Stimulated activated CD8-positive, alpha-beta memory T cell treated with anti-CD3 and anti-CD28 coated beads, Interleukin-2, amount 100 ng/mL, for 48 hours (primary cell): ENCODE results near the gene EXOC4.

Experiments used
- DNase-seq, 2 donors: peaks; one replicate each; pipeline ENCODE4 v3.0.0-alpha.2; 2020; ENCODE audit warnings: low read depth in 2 of 2

The EXOC4 gene

GRCh38 chr7:133934977-133935330 lies 682.1 kb downstream of the EXOC4 start:
- DNase-seq = no peak

- no peak for DNase-seq
These were observed 683.2 kb downstream of the EXOC4 start for GRCh38 chr7:133936074-133936473.

- no peak for DNase-seq
These were observed 684.9 kb downstream of the EXOC4 start for GRCh38 chr7:133937786-133938185.

GRCh38 chr7:133940368-133940767 lies 687.5 kb downstream of the EXOC4 start:
- no peak for DNase-seq

- DNase-seq = no peak
These were observed 688.6 kb downstream of the EXOC4 start for GRCh38 chr7:133941496-133941895.

- DNase-seq = no peak
These were observed 692.6 kb downstream of the EXOC4 start for GRCh38 chr7:133945497-133945896.

- no peak for DNase-seq
These were observed 694.8 kb downstream of the EXOC4 start for GRCh38 chr7:133947458-133948254.

- DNase-seq = no peak
These were observed 695.7 kb downstream of the EXOC4 start for GRCh38 chr7:133948588-133948987.

- DNase-seq = no peak
These were observed 698.0 kb downstream of the EXOC4 start for GRCh38 chr7:133950855-133951254.

GRCh38 chr7:133955208-133955607 lies 702.3 kb downstream of the EXOC4 start:
- no peak for DNase-seq

GRCh38 chr7:133957845-133958244 lies 705.0 kb downstream of the EXOC4 start:
- no peak for DNase-seq

GRCh38 chr7:133958822-133959221 lies 705.9 kb downstream of the EXOC4 start:
- DNase-seq = no peak

- no peak for DNase-seq
These were observed 706.6 kb downstream of the EXOC4 start for GRCh38 chr7:133959505-133959904.

GRCh38 chr7:133961724-133962123 lies 708.8 kb downstream of the EXOC4 start:
- no peak for DNase-seq

GRCh38 chr7:133962646-133963045 lies 709.8 kb downstream of the EXOC4 start:
- DNase-seq = no peak

GRCh38 chr7:133963629-133964028 lies 710.8 kb downstream of the EXOC4 start:
- no peak for DNase-seq

GRCh38 chr7:133971625-133972024 lies 718.7 kb downstream of the EXOC4 start:
- DNase-seq = no peak

GRCh38 chr7:133973710-133974109 lies 720.8 kb downstream of the EXOC4 start:
- no peak for DNase-seq

- DNase-seq = no peak
These were observed 722.3 kb downstream of the EXOC4 start for GRCh38 chr7:133975130-133975529.

- no peak for DNase-seq
These were observed 723.3 kb downstream of the EXOC4 start for GRCh38 chr7:133976140-133976539.

- DNase-seq = no peak
These were observed 724.8 kb downstream of the EXOC4 start for GRCh38 chr7:133977409-133978274.

- no peak for DNase-seq
These were observed 725.8 kb downstream of the EXOC4 start for GRCh38 chr7:133978502-133979295.
